Stimulated activated CD8-positive, alpha-beta memory T cell treated with anti-CD3 and anti-CD28 coated beads, Interleukin-12 subunit alpha, Interleukin-12 subunit beta, amount 100 ng/mL, for 4 hours (primary cell): ENCODE measurements around the gene HEPACAM2.

ENCODE experiments used
- DNase-seq: peaks from one replicate; pipeline ENCODE4 v3.0.0-alpha.2; 2020; ENCODE audit warnings: low read depth

HEPACAM2 gene

GRCh38 chr7:93202594-93203250, 23.5 kb downstream of the HEPACAM2 start:
- no peak for DNase-seq

GRCh38 chr7:93198472-93198871, 27.8 kb downstream of the HEPACAM2 start:
- DNase-seq: no peak

GRCh38 chr7:93196336-93196735, 29.9 kb downstream of the HEPACAM2 start:
- DNase-seq: no peak

- no peak for DNase-seq
Observed at GRCh38 chr7:93194386-93194785, 31.9 kb downstream of the HEPACAM2 start.

GRCh38 chr7:93188870-93189634, 37.2 kb downstream of the HEPACAM2 start:
- DNase-seq: no peak

GRCh38 chr7:93185303-93186027, 40.8 kb downstream of the HEPACAM2 start:
- no peak for DNase-seq

GRCh38 chr7:93179173-93179572, 47.1 kb downstream of the HEPACAM2 start:
- no peak for DNase-seq

GRCh38 chr7:93178213-93178612, 48.1 kb downstream of the HEPACAM2 start:
- no peak for DNase-seq

- DNase-seq: no peak
Observed at GRCh38 chr7:93176992-93177580, 49.2 kb downstream of the HEPACAM2 start.

- no peak for DNase-seq
Observed at GRCh38 chr7:93175219-93175618, 51.0 kb downstream of the HEPACAM2 start.

GRCh38 chr7:93172683-93173082, 53.6 kb downstream of the HEPACAM2 start:
- no peak for DNase-seq

- no peak for DNase-seq
Observed at GRCh38 chr7:93171606-93172226, 54.6 kb downstream of the HEPACAM2 start.

- no peak for DNase-seq
Observed at GRCh38 chr7:93165447-93165846, 60.8 kb downstream of the HEPACAM2 start.

GRCh38 chr7:93164766-93165165, 61.5 kb downstream of the HEPACAM2 start:
- DNase-seq: no peak

- no peak for DNase-seq
Observed at GRCh38 chr7:93161181-93161762, 65.0 kb downstream of the HEPACAM2 start.

GRCh38 chr7:93160410-93160809, 65.9 kb downstream of the HEPACAM2 start:
- no peak for DNase-seq

GRCh38 chr7:93159490-93159889, 66.8 kb downstream of the HEPACAM2 start:
- DNase-seq: no peak

GRCh38 chr7:93156884-93157283, 69.4 kb downstream of the HEPACAM2 start:
- DNase-seq: no peak

- no peak for DNase-seq
Observed at GRCh38 chr7:93150200-93150835, 76.0 kb downstream of the HEPACAM2 start.

- DNase-seq: no peak
Observed at GRCh38 chr7:93148727-93149126, 77.5 kb downstream of the HEPACAM2 start.

GRCh38 chr7:93148144-93148543, 78.1 kb downstream of the HEPACAM2 start, which contains the start of gene SAMD9L:
TSS of gene SAMD9L (minus strand) at chr7:93148385. CDS start at chr7:93135971, 12,414 bp downstream.
- no peak for DNase-seq
